Measurements from ENCODE around the gene HEYL.
"Not testable (repeated sequence)": the region's sequence is repeated elsewhere in the genome, so short reads cannot be mapped to it uniquely, and the experiment has no call there.

The HEYL gene

GRCh38 chr1:39635205-39635870 is 4.1 kb downstream of the HEYL start:
- no peak for DNase-seq

GRCh38 chr1:39633422-39633821 is 6.0 kb downstream of the HEYL start:
- DNase-seq: no peak

- DNase-seq: no peak
Observed at GRCh38 chr1:39632682-39633417, 6.6 kb downstream of the HEYL start.

- no peak for DNase-seq
Observed at GRCh38 chr1:39632323-39632681, 7.1 kb downstream of the HEYL start.

DNA sequence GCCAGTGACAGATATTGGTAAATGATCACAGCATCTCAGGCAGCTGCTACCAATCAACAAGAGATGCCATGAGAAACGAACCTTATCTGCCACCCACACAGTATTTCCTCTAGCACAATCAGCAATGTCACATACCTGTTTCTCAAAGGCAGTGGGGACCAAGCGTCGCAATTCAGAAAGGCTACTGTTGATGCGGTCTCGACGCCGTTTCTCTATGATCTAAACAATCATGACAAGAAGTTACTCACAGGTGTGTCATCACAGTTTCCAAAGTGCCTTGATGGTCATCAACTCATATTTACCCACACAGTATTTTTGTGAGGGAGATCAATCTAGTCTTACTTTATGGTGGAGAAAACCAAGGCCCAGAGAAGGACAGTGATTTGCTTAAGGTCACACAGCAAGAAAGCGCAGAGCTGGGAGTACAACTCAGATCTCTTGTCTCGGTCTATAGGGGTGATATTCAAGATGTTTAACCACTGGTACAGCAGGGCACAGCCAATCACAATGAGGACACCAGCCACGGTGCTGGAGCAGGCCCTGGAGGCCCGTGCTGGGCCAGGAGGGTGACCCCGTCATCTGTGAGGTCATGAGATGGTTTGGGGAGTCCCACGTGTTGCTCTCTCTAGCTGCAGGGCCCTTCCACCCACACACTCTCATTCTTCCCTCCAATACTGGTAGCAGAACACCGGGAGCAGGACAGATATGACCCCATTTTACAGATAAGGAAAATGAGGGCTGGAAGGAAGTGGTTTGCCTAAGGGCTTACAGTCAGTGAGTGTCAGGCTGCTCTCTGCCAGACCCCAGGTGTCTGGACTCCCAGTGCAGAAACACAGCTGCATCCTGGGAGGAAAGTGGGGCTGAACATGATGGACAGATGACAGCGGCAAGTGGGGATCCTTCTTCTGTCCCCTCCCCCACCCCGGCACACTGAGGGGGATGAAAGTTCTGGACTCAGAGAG is 7.8 kb downstream of the HEYL start:
- no peak for DNase-seq

GRCh38 chr1:39628807-39629350 is 10.6 kb downstream of the HEYL start:
- no peak for DNase-seq

DNA sequence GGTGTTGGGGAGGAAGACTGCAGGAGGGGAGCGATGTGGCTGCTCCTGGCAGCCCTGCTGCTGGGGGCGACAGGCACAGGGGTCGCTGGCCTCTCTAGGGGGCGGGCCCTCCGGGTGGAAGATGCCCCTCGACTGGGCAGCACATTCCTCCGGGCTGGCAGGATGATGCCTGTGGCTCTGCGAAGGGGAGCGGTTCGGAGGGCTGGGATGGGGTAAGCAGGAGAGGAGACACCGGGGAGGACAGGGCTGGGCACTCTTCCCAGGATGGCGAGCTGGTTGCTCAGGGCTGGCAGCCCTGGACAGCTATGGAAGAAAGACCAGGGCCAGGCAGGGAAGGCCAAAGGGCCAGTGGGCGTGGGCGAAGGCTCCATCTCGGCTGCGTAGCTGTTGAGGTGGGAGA is 12.8 kb downstream of the HEYL start:
- no peak for DNase-seq

DNA sequence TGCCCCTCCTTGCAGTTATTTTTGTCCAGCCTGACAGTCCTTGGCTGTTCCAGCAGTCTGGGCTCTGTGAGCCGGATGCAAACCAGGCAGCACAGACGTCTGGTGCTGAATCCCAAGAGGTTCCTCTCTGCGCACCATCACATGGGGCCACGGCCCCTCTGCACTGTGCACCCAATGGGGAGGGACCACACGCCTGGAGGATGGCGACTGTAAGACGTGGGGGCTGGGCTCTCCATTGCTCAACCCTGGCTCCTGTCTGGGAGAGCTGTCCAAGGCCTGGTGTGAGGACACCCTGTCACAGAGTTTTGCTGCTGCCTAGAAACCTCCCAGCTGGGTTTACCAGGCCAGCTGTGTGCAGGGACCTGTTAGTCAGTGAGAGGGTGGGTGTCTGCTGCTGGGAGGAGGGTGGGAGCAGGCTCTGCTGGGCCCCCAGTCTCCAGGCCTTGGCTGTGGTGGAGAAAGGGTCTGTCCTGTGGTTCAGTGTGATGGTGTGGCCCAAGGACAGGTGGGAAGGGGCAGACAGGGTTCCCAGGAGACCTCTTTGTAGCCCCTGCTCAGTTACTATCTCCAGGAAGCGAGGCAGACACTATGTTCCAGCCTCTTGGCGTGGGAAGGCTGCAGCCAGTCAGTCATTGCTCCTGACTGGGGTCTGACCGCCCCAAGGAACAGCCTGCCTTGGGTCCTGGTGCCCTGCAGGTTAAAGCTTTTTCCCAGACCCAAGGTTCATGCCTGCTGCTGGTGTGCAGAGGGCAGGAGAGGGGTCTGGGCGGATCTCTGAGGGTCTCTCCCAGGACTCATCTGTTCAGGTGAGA is 13.8 kb downstream of the HEYL start:
- DNase-seq: no peak

DNA sequence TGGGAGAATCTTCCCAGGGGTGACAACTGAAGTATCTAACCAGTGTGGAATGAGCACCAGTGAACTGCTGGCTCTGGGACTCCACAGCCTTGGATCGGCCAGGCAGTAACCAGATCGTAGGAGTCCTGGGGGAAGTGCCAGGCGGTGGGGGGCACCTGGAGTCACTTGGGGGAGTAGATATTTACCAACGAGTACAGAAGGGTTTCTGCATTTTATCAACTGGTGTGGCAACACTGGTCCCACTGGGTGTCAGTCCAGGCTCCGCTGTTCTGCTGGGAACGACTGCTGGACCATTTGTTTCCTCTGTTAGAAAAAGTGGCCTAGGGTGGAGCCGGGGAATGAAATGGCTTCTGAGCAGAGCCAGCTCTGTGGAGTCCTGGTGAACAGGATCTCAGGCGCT is 14.4 kb downstream of the HEYL start:
- DNase-seq: no peak

- no peak for DNase-seq
Observed at GRCh38 chr1:39623053-39623452, 16.4 kb downstream of the HEYL start.

GRCh38 chr1:39622427-39622826 is 17.0 kb downstream of the HEYL start:
- DNase-seq: no peak

DNA sequence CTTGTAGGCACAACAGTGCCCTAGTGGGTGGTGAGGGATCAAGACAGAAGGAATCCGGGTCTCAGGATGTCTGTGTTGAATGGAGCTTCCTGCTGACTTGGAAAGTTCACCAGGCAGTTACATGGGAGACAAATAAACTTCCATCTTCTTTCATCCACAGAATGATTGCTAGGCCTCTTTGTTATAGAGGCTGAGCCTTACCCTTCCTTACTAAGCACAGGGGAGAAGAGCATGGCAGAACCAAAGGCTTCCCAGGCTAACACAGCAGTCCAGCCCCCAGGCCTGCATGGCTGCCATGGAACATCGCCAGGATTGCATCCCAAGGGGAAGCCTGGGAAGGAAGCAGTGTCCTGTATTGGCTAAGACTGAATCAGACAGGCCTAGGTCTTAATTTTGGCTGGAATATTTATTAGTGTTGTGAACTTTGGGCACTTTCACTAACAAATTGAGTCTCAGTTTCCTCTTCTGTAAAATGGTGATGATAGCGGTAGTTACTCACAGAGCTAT is 18.7 kb downstream of the HEYL start:
- no peak for DNase-seq

- no peak for DNase-seq
Observed at GRCh38 chr1:39617488-39618049, 21.9 kb downstream of the HEYL start.

GRCh38 chr1:39615086-39615673 is 24.3 kb downstream of the HEYL start:
- no peak for DNase-seq

DNA sequence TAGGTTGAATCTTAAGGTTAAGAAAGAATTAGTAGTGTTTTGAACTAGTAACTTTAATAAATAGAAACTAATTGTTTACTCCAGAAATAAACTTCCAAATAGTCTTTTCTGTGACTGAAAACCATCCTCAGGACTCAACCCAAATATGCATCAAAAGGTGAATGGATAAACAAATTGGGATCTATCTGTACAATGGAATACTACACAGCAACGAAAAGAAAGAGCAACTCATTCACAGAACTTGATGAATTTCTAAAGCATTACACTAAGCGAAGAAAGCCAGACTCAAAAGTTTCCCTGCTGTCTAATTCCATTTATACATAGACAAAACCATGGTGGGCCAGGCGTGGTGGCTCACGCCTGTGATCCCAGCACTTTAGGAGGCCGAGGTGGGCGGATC is 25.0 kb downstream of the HEYL start:
- DNase-seq: no peak

GRCh38 chr1:39613250-39613649 is 26.2 kb downstream of the HEYL start:
- DNase-seq: no peak

DNA sequence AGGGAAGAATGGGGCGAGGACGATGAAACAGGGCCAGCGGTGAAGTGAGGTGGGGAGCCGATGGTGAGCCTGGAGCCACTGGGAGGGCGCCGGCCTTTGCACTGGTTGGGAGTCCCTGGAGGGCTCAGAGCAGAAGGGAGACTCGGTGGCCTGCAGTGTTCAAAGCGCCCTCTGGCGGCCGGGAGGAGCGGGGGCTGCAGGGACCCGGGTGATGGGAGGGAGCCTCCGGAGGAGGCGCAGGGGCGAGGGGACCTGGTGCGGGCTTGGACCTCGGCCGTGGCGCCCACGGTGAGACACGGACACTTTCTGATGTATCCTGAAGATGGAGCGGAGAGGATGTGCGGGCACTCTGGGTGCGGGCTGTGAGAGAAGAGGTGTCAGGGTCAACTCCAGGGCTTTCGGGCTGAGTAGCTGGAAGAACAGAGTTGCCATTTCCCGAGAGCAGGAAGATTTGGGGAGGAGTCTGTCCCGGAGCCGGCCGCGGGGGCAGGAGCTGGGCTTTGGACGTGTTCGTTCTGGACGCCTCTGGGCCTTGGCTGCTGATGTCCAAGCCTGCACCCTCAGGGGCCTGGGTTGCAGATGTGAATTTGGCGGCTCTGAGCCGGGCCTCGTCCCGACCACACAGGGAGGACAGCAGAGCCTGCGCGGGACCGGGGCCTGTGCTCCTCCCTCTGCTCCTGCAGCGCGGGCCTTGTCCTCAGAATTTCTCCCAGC is 29.7 kb downstream of the HEYL start:
- peak; percentile 70 for DNase-seq

DNA sequence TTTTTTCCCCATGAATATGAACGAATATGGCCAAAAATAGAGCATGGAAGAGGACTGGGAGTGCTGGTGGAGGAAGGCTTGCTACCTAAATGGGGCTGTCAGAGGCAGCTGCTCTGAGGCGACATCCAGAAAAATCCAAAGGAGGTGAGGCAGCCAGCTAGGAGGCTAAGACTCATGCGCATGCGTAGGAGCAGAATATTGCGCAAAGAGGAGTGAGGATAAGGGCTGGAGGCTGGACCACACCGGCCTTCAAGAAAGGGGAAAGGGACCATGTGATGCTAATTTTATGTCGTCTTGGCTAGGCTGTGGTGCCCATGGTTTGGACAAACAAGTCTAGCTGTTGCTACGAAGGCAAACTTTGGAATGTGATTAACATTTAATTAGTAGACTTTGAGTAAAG is 30.5 kb downstream of the HEYL start:
- no peak for DNase-seq

DNA sequence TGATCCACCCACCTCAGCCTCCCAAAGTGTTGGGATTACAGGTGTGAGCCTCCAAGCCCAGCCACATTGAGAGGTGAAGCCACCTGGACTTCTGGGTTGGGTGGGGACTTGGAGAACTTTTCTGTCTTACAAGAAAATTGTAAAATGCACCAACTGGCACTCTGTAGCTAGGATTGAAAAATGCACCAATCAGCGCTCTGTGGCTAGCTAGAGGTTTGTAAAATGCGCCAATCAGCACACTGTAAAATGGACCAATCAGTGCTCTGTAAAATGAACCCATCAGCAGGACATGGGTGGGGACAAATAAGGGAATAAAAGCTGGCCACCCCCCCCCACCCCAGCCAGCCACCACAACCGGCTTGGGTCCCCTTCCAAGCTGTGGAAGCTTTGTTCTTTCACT is 35.8 kb downstream of the HEYL start:
- DNase-seq: not testable (repeated sequence)

DNA sequence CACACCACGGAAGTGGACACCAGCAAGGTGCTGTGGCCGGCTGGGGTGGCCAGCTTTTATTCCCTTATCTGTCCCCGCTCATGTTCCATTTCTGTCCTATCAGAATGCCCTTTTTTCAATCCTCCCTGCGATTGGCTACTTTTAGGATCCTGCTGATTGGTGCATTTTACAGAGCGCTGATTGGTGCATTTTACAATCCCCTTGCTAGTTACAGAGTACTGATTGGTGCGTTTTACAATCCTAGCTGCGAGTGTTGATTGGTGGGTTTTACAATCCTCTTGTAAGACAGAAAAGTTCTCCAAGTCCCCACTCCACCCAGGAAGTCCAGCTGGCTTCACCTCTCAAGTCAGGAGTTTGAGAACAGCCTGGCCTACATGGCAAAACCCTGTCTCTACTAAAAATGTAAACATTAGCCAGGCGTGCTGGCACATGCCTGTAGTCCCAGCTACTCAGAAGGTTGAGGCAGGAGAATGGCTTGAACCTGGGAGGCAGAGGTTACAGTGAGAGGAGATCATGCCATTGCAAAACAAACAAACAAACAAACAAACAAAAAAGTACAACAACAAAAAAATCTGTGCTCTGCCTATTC is 37.7 kb downstream of the HEYL start:
- DNase-seq: not testable (repeated sequence)
